PC-9 (cell line): ENCODE data around the gene MSH3.

Experiments
- EZH2 ChIP-seq: fragments of 200-600 bp; sonication (generic); IDR thresholded peaks from 2 replicates; pipeline ENCODE4 v1.8.0; 2017; ENCODE audit warnings: antibody characterized with exemption, low read depth
- TF ChIP-seq, protein P1 (sequence below): fragments of 200-600 bp; sonication (generic); conservative IDR thresholded peaks from 2 replicates; pipeline ENCODE4 v1.6.1; 2017; ENCODE audit warnings: mixed run types, antibody characterized with exemption, mild to moderate bottlenecking, moderate library complexity

DNA sequence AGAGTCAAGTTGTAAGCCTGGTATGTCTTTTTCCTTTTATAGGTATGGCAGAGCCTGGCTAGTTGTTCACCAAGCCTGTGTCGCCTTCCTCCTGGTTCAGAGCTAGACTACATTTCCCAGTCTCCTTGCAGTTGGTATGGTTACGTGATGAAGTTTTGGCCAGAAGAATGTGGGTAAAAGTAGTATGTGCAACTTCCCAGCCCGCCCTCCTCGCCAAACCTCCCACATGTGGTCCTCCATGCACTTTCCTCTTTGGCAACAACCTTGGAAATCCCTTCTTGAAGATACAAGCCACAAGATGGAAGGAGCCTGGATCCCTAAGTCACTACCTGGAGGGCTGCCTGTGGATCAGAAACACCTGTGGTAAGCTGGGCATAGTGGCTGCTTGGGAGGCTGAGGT is 36.0 kb upstream of the MSH3 start:
- TF ChIP-seq, protein P1, sequence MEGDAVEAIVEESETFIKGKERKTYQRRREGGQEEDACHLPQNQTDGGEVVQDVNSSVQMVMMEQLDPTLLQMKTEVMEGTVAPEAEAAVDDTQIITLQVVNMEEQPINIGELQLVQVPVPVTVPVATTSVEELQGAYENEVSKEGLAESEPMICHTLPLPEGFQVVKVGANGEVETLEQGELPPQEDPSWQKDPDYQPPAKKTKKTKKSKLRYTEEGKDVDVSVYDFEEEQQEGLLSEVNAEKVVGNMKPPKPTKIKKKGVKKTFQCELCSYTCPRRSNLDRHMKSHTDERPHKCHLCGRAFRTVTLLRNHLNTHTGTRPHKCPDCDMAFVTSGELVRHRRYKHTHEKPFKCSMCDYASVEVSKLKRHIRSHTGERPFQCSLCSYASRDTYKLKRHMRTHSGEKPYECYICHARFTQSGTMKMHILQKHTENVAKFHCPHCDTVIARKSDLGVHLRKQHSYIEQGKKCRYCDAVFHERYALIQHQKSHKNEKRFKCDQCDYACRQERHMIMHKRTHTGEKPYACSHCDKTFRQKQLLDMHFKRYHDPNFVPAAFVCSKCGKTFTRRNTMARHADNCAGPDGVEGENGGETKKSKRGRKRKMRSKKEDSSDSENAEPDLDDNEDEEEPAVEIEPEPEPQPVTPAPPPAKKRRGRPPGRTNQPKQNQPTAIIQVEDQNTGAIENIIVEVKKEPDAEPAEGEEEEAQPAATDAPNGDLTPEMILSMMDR, result no peak
- no peak for TF ChIP-seq EZH2
